HepG2 (cell line): ENCODE results near the gene BCAS3. TPM values are rescaled to one million over a fixed set of nuclear protein-coding genes. Genes with fewer than 3 reads are reported as not detected.
A peak's percentile ranks its signal among the peaks of the same experiment; 100 is the strongest.

Source experiments
- ASH2L ChIP-seq: fragments of 300-600, 200-600 bp; sonication (generic); IDR thresholded peaks from 2 replicates; pipeline ENCODE4 v1.7.0; 2017; ENCODE audit warnings: low read depth, mild to moderate bottlenecking, moderate library complexity, mixed read lengths, low read length; ENCODE audit not compliant: insufficient read length
- EHMT2 ChIP-seq: fragments of 200-600 bp; sonication (generic); IDR thresholded peaks from 2 replicates; pipeline ENCODE4 v1.7.0; 2017; ENCODE audit warnings: antibody characterized with exemption, low read depth, low read length, borderline replicate concordance
- FOXA1 ChIP-seq, 2 experiments: fragments of 450-650 bp in 1 of 2; sonication (generic) in 1 of 2; formaldehyde crosslinking in 1 of 2; IDR thresholded peaks; 2 replicates each; pipeline versions ENCODE4 v1.4.0 to v1.6.1; 2016 to 2020; ENCODE audit warnings: missing genetic modification reagents in 1 of 2
- GATAD2A ChIP-seq: IDR thresholded peaks from 2 replicates; pipeline ENCODE4 v1.6.1; 2016
- HMG20A ChIP-seq: IDR thresholded peaks from 2 replicates; pipeline ENCODE4 v1.6.1; 2016; ENCODE audit warnings: borderline replicate concordance
- HNF4A ChIP-seq: sonication (generic); formaldehyde crosslinking; IDR thresholded peaks from 2 replicates; pipeline ENCODE4 v1.4.0; 2020; ENCODE audit warnings: missing genetic modification reagents
- HNRNPUL1 ChIP-seq: fragments of 200-400 bp; formaldehyde crosslinking; IDR thresholded peaks from 2 replicates; pipeline ENCODE4 v1.6.1; 2017; ENCODE audit warnings: low read depth, mild to moderate bottlenecking, low read length, moderate library complexity
- MTA3 ChIP-seq: sonication (generic); formaldehyde crosslinking; IDR thresholded peaks from 2 replicates; pipeline ENCODE4 v1.4.0; 2020; ENCODE audit warnings: missing genetic modification reagents
- PHF21A ChIP-seq: sonication (generic); formaldehyde crosslinking; IDR thresholded peaks from 2 replicates; pipeline ENCODE4 v1.5.0; 2020; ENCODE audit warnings: mild to moderate bottlenecking, missing genetic modification reagents
- SAP130 ChIP-seq: IDR thresholded peaks from 2 replicates; pipeline ENCODE4 v1.6.1; 2016; ENCODE audit warnings: low read depth
- SRSF4 ChIP-seq: fragments of 200-400 bp; formaldehyde crosslinking; IDR thresholded peaks from one replicate; pipeline ENCODE4 v1.6.1; 2018; ENCODE audit warnings: mild to moderate bottlenecking, low read depth, low read length, moderate library complexity; ENCODE audit not compliant: poor library complexity, severe bottlenecking
- ZMYM4 ChIP-seq: sonication (generic); formaldehyde crosslinking; IDR thresholded peaks from 2 replicates; pipeline ENCODE4 v1.8.1; 2023; ENCODE audit warnings: mild to moderate bottlenecking, missing genetic modification reagents
- ZNF121 ChIP-seq: sonication (generic); formaldehyde crosslinking; IDR thresholded peaks from 2 replicates; pipeline ENCODE4 v1.5.0; 2020; ENCODE audit warnings: mild to moderate bottlenecking, missing genetic modification reagents
- ZNF124 ChIP-seq: sonication (generic); formaldehyde crosslinking; IDR thresholded peaks from 2 replicates; pipeline ENCODE4 v1.4.0; 2020; ENCODE audit warnings: missing genetic modification reagents
- ZNF280D ChIP-seq: sonication (generic); formaldehyde crosslinking; IDR thresholded peaks from 2 replicates; pipeline ENCODE4 v1.5.1; 2020; ENCODE audit warnings: mild to moderate bottlenecking, missing genetic modification reagents
- ZNF589 ChIP-seq: sonication (generic); formaldehyde crosslinking; conservative IDR thresholded peaks from 2 replicates; pipeline ENCODE4 v1.8.0; 2022; ENCODE audit warnings: mild to moderate bottlenecking, moderate library complexity, missing genetic modification reagents
- ZNF709 ChIP-seq: sonication (generic); formaldehyde crosslinking; IDR thresholded peaks from 2 replicates; pipeline ENCODE4 v1.5.0; 2020; ENCODE audit warnings: mild to moderate bottlenecking, missing genetic modification reagents
- ZNF746 ChIP-seq: sonication (generic); formaldehyde crosslinking; IDR thresholded peaks from 2 replicates; pipeline ENCODE4 v1.8.0; 2022; ENCODE audit warnings: mild to moderate bottlenecking, missing genetic modification reagents
- ZNF792 ChIP-seq: IDR thresholded peaks from 2 replicates; pipeline ENCODE4 v1.6.1; 2016
- polyA plus RNA-seq, 8 experiments: library from polyadenylated mRNA; depleted of rRNA in 3 of 8; stranded (reverse) in 7 of 8; unstranded in 1 of 8; fragments of >200 nt; fragmentation: Illumina TruSeq in 4 of 8; extraction: Trizol in 4 of 8; gene quantifications; 2 replicates each; pipeline versions ENCODE4 v1.2.1 to v1.2.3, GENCODE V29; 2011 to 2016; ENCODE audit warnings: low read depth in 4 of 8, missing spikeins in 1 of 8, mixed read lengths in 1 of 8; ENCODE audit not compliant: insufficient read depth in 1 of 8
- total RNA-seq, 5 experiments: library from RNA; depleted of rRNA; stranded (reverse); fragments of >200 nt; fragmentation: Illumina TruSeq; extraction: Trizol; gene quantifications; 2 replicates each; pipeline ENCODE4 v1.2.3, GENCODE V29; 2016; ENCODE audit warnings: low read depth in 1 of 5
- TF ChIP-seq, protein P1 (sequence below): sonication (generic); formaldehyde crosslinking; IDR thresholded peaks from 2 replicates; pipeline ENCODE4 v1.5.0; 2020; ENCODE audit warnings: missing genetic modification reagents, mild to moderate bottlenecking, borderline replicate concordance
- TF ChIP-seq, protein P2 (sequence below): IDR thresholded peaks from 2 replicates; pipeline ENCODE4 v1.6.1; 2018; ENCODE audit warnings: missing genetic modification reagents
- TF ChIP-seq, protein P3 (sequence below): IDR thresholded peaks from 2 replicates; pipeline ENCODE4 v1.6.1; 2012; ENCODE audit warnings: low read depth, low read length, improper control_type of control experiment
- TF ChIP-seq, protein P4 (sequence below): IDR thresholded peaks from 2 replicates; pipeline ENCODE4 v1.6.1; 2012; ENCODE audit warnings: inconsistent platforms
- TF ChIP-seq, protein P5 (sequence below): IDR thresholded peaks from 2 replicates; pipeline ENCODE4 v1.6.1; 2016

The BCAS3 gene
- total and polyA plus RNA-seq, 2 of the 13 experiments (the other 11 are each of a cell fraction or from before 2014, with no cell fraction given) = 10.7 to 11.2 TPM

GRCh38 chr17:61179380-61179806, 501.7 kb downstream of the BCAS3 start (continued):
- TF ChIP-seq ASH2L (peak; percentile 53), FOXA1 (IDR thresholded peaks at IDR 0.05) (no peak), FOXA1 (CRISPR knock-in tag; IDR thresholded peaks at IDR 0.05) (0 out of 2 replicates have a peak, but pooled peaks have one; percentile 41), ZNF792 (CRISPR knock-in tag) (peak; percentile 72; the same call in 1 of the 2 replicates), ZNF709 (CRISPR knock-in tag) (no peak), HMG20A (CRISPR knock-in tag) (peak; percentile 37; the same call in 1 of the 2 replicates), HNF4A (CRISPR knock-in tag) (peak; percentile 47; the same call in 1 of the 2 replicates), ZNF746 (CRISPR knock-in tag) (no peak), PHF21A (CRISPR knock-in tag) (peak; percentile 38; the same call in 1 of the 2 replicates), ZNF589 (no peak), ZMYM4 (CRISPR knock-in tag) (0 out of 2 replicates have a peak, but pooled peaks have one; percentile 13), ZNF121 (CRISPR knock-in tag) (0 out of 2 replicates have a peak, but pooled peaks have one; percentile 7), SRSF4 (no peak), SAP130 (peak; percentile 20; the same call in 1 of the 2 replicates), EHMT2 (0 out of 2 replicates have a peak, but pooled peaks have one; percentile 2), MTA3 (CRISPR knock-in tag) (no peak), GATAD2A (peak; percentile 63), ZNF124 (CRISPR knock-in tag) (0 out of 2 replicates have a peak, but pooled peaks have one; percentile 32), ZNF280D (no peak), HNRNPUL1 (0 out of 2 replicates have a peak, but pooled peaks have one; percentile 25)
- TF ChIP-seq, protein P1, sequence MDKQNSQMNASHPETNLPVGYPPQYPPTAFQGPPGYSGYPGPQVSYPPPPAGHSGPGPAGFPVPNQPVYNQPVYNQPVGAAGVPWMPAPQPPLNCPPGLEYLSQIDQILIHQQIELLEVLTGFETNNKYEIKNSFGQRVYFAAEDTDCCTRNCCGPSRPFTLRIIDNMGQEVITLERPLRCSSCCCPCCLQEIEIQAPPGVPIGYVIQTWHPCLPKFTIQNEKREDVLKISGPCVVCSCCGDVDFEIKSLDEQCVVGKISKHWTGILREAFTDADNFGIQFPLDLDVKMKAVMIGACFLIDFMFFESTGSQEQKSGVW = no peak
- TF ChIP-seq, protein P2, sequence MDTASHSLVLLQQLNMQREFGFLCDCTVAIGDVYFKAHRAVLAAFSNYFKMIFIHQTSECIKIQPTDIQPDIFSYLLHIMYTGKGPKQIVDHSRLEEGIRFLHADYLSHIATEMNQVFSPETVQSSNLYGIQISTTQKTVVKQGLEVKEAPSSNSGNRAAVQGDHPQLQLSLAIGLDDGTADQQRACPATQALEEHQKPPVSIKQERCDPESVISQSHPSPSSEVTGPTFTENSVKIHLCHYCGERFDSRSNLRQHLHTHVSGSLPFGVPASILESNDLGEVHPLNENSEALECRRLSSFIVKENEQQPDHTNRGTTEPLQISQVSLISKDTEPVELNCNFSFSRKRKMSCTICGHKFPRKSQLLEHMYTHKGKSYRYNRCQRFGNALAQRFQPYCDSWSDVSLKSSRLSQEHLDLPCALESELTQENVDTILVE (CRISPR knock-in tag) = no peak
- TF ChIP-seq, protein P3, sequence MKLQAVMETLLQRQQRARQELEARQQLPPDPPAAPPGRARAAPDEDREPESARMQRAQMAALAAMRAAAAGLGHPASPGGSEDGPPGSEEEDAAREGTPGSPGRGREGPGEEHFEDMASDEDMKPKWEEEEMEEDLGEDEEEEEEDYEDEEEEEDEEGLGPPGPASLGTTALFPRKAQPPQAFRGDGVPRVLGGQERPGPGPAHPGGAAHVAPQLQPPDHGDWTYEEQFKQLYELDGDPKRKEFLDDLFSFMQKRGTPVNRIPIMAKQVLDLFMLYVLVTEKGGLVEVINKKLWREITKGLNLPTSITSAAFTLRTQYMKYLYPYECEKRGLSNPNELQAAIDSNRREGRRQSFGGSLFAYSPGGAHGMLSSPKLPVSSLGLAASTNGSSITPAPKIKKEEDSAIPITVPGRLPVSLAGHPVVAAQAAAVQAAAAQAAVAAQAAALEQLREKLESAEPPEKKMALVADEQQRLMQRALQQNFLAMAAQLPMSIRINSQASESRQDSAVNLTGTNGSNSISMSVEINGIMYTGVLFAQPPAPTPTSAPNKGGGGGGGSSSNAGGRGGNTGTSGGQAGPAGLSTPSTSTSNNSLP = no peak
- TF ChIP-seq, protein P4, sequence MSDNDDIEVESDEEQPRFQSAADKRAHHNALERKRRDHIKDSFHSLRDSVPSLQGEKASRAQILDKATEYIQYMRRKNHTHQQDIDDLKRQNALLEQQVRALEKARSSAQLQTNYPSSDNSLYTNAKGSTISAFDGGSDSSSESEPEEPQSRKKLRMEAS = peak; percentile 54
- TF ChIP-seq, protein P5, sequence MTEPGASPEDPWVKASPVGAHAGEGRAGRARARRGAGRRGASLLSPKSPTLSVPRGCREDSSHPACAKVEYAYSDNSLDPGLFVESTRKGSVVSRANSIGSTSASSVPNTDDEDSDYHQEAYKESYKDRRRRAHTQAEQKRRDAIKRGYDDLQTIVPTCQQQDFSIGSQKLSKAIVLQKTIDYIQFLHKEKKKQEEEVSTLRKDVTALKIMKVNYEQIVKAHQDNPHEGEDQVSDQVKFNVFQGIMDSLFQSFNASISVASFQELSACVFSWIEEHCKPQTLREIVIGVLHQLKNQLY (CRISPR knock-in tag) = no peak
